SU-DHL-6 (cell line): Measurements from ENCODE around the gene DNAJA4.

ENCODE experiments used
- H2AFZ ChIP-seq: fragments of 200-600 bp; sonication (generic); 2 replicates; pipeline ENCODE4 v1.6.1; 2014; ENCODE audit warnings: low read depth, mild to moderate bottlenecking, moderate library complexity, mixed read lengths, antibody characterized with exemption, low read length; ENCODE audit not compliant: severe bottlenecking
- H3F3A ChIP-seq: fragments of 200-600 bp; shearing (Covaris generic); 2 replicates; pipeline ENCODE4 v1.6.0; 2016; ENCODE audit warnings: antibody characterized with exemption, mild to moderate bottlenecking; ENCODE audit not compliant: insufficient read depth
- H3K27ac ChIP-seq: fragments of 200-600 bp; sonication (generic); 2 replicates; pipeline ENCODE4 v1.5.1; 2016; ENCODE audit warnings: low read depth, mild to moderate bottlenecking, low read length, moderate library complexity, mixed read lengths
- H3K27me3 ChIP-seq: fragments of 200-600 bp; sonication (generic), shearing (Covaris generic); 2 replicates; pipeline ENCODE4 v1.6.0; 2014; ENCODE audit warnings: mild to moderate bottlenecking, low read length
- H3K36me3 ChIP-seq: fragments of 200-600 bp; sonication (generic); 2 replicates; pipeline ENCODE4 v1.6.1; 2014; ENCODE audit warnings: mild to moderate bottlenecking, low read length, mixed read lengths
- H3K4me2 ChIP-seq: fragments of 300-600, 200-600 bp; shearing (Covaris generic), sonication (generic); 2 replicates; pipeline ENCODE4 v1.6.0; 2014; ENCODE audit warnings: low read length, low read depth, mild to moderate bottlenecking; ENCODE audit not compliant: poor library complexity, severe bottlenecking
- H3K4me3 ChIP-seq: fragments of 200-600 bp; sonication (generic); 2 replicates; pipeline ENCODE4 v1.5.1; 2014; ENCODE audit warnings: antibody characterized with exemption, low read length, mild to moderate bottlenecking, mixed read lengths; ENCODE audit not compliant: insufficient read depth, poor library complexity, severe bottlenecking
- H3K79me2 ChIP-seq: fragments of 200-600 bp; sonication (generic); 2 replicates; pipeline ENCODE4 v1.6.1; 2014; ENCODE audit warnings: mild to moderate bottlenecking, low read length, moderate library complexity; ENCODE audit not compliant: insufficient read depth
- H3K9ac ChIP-seq: fragments of 200-600 bp; sonication (generic); 2 replicates; pipeline ENCODE4 v1.7.0; 2014; ENCODE audit warnings: mild to moderate bottlenecking, low read length
- H3K9me2 ChIP-seq: fragments of 200-600 bp; sonication (generic); replicated peaks from 2 replicates; pipeline ENCODE4 v1.6.1; 2014; ENCODE audit warnings: low read length; ENCODE audit not compliant: insufficient read depth
- H3K9me3 ChIP-seq: fragments of 200-600 bp; sonication (generic); 2 replicates; pipeline ENCODE4 v1.6.1; 2014; ENCODE audit warnings: low read length, mixed read lengths; ENCODE audit not compliant: insufficient read depth
- H4K20me1 ChIP-seq: fragments of 200-600 bp; sonication (generic); 2 replicates; pipeline ENCODE4 v1.6.1; 2014; ENCODE audit warnings: low read depth, mild to moderate bottlenecking, antibody characterized with exemption, low read length, moderate library complexity, mixed read lengths
- EZH2phosphoT487 ChIP-seq: fragments of 200-600 bp; sonication (generic), shearing (Covaris generic); conservative IDR thresholded peaks from 2 replicates; pipeline ENCODE4 v1.6.1; 2018; ENCODE audit warnings: mild to moderate bottlenecking, antibody characterized with exemption, low read length, moderate library complexity, mixed read lengths
- TF ChIP-seq, protein P1 (sequence below): fragments of 200-600 bp; sonication (generic); IDR thresholded peaks from one replicate; pipeline ENCODE4 v1.5.1; 2017; ENCODE audit warnings: antibody characterized with exemption, mild to moderate bottlenecking, low read length, moderate library complexity; ENCODE audit not compliant: insufficient read depth, poor library complexity, severe bottlenecking

DNAJA4 gene

DNA sequence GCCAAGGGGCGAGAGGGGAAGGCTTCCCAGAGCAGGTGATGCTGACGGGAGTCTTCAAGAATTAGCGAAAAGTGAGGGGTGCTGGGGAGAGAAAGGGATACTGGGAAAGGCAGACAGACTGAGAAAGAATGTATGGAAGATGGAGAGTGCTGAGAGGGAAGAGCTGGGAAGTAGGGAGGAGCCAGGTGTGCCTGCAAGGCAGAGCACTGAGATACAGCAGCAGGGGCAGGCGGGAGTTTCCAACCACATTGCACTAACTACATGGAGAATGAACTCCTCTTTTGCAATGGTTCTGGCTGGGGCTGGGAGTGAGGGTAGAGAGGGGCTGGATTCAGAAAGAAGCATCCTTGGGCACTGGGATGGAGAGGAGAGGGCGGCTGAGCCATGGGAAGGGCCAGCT is 59.8 kb downstream of the DNAJA4 start:
- H3K4me3 ChIP-seq = no peak overlapping the region
- H3K36me3 ChIP-seq = no peaks in the 10 kb centered on the region
- no peaks in the 10 kb centered on the region for H3K9me2 ChIP-seq
- no peak overlapping the region for H3K9ac ChIP-seq
- H3K27ac ChIP-seq = no peak overlapping the region
- no peaks in the 10 kb centered on the region for H3K27me3 ChIP-seq
- no peaks in the 10 kb centered on the region for H4K20me1 ChIP-seq
- H3K79me2 ChIP-seq = no peaks in the 10 kb centered on the region
- H3F3A ChIP-seq = no peaks in the 10 kb centered on the region
- no peak overlapping the region for H3K4me2 ChIP-seq
- no peaks in the 10 kb centered on the region for H3K9me3 ChIP-seq
- H2AFZ ChIP-seq = no peak overlapping the region
- TF ChIP-seq, protein P1, sequence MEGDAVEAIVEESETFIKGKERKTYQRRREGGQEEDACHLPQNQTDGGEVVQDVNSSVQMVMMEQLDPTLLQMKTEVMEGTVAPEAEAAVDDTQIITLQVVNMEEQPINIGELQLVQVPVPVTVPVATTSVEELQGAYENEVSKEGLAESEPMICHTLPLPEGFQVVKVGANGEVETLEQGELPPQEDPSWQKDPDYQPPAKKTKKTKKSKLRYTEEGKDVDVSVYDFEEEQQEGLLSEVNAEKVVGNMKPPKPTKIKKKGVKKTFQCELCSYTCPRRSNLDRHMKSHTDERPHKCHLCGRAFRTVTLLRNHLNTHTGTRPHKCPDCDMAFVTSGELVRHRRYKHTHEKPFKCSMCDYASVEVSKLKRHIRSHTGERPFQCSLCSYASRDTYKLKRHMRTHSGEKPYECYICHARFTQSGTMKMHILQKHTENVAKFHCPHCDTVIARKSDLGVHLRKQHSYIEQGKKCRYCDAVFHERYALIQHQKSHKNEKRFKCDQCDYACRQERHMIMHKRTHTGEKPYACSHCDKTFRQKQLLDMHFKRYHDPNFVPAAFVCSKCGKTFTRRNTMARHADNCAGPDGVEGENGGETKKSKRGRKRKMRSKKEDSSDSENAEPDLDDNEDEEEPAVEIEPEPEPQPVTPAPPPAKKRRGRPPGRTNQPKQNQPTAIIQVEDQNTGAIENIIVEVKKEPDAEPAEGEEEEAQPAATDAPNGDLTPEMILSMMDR = no peak
- TF ChIP-seq EZH2phosphoT487 = no peak

DNA sequence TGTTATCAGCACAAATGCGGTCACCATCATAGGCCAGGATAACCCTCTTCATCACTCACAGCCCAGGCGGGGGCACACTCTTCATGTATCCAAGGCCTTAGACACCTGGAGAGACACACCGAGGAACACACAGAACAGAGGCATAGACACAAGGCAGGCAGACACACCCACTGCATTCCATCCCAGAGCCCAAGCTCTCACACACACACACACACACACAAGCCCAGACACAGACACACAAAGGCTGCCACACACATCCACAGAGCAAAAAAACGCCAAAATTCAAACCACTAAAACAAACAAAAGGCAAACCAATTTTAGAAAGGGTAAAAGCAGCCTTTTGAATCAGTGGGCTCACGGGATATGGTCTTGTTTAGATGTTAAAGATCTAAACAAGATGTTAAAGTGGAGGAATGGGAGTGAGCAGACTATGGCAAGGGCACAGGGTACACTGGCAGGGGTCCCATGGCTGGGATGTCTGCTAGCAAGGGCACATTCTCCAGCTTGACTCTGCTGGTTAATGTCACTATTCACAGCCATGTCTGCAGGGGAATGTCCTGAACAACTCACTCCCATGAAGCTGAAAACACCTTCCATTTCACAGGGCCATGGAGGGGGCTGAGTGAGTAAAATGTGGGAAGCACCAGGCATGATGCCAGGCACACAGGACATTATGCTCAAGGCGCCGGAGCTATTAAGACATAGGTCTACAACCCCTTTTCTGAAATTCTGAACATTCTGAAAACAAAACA is 60.9 kb downstream of the DNAJA4 start:
- no peaks in the 10 kb centered on the region for H3K36me3 ChIP-seq
- H3F3A ChIP-seq = no peaks in the 10 kb centered on the region
- H2AFZ ChIP-seq = no peak overlapping the region
- no peaks in the 10 kb centered on the region for H3K9me2 ChIP-seq
- H3K9ac ChIP-seq = no peak overlapping the region
- H3K9me3 ChIP-seq = no peaks in the 10 kb centered on the region
- H3K4me3 ChIP-seq = no peak overlapping the region
- H3K79me2 ChIP-seq = no peaks in the 10 kb centered on the region
- TF ChIP-seq, protein P1 = no peak
- no peak for TF ChIP-seq EZH2phosphoT487
- no peak overlapping the region for H3K4me2 ChIP-seq
- no peaks in the 10 kb centered on the region for H3K27me3 ChIP-seq
- no peaks in the 10 kb centered on the region for H4K20me1 ChIP-seq
- no peak overlapping the region for H3K27ac ChIP-seq

DNA sequence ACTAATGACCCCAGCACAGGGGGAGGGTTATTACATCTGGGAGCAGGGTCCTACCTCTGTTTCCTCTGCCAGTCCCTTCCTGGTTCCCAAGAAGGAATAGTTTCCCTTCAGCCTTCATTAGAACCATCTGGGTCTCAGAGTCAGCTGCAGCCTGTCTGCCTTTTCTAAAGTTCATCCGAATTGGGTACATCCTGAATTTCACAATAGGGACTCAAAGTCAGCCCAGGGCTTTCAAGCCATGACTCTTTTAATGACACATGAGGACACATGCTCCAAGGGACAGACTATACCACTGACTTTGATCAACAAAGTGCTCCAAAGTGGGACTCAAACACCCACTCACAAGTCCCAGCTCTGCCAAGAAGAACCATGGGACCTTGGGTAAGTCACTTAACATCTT is 63.1 kb downstream of the DNAJA4 start:
- TF ChIP-seq, protein P1 = no peak
- no peak for TF ChIP-seq EZH2phosphoT487

More for the DNA sequence above, 63.1 kb downstream of the DNAJA4 start:
- no peak overlapping the region for H3K4me3 ChIP-seq
- H3K36me3 ChIP-seq = no peaks in the 10 kb centered on the region
- H3K27ac ChIP-seq = no peak overlapping the region
- H3F3A ChIP-seq = no peaks in the 10 kb centered on the region
- no peak overlapping the region for H3K9ac ChIP-seq
- no peaks in the 10 kb centered on the region for H3K27me3 ChIP-seq
- H3K79me2 ChIP-seq = no peaks in the 10 kb centered on the region
- H3K9me2 ChIP-seq = no peaks in the 10 kb centered on the region
- H3K4me2 ChIP-seq = no peak overlapping the region
- H4K20me1 ChIP-seq = no peaks in the 10 kb centered on the region
- H2AFZ ChIP-seq = no peak overlapping the region
- no peaks in the 10 kb centered on the region for H3K9me3 ChIP-seq
